ENCODE measurements around the gene BRIX1. TPM values are rescaled to one million over a fixed set of nuclear protein-coding genes. Genes with fewer than 3 reads are reported as not detected.

BRIX1 gene
- polyA plus RNA-seq, 1 experiment: 49.2 TPM

DNA sequence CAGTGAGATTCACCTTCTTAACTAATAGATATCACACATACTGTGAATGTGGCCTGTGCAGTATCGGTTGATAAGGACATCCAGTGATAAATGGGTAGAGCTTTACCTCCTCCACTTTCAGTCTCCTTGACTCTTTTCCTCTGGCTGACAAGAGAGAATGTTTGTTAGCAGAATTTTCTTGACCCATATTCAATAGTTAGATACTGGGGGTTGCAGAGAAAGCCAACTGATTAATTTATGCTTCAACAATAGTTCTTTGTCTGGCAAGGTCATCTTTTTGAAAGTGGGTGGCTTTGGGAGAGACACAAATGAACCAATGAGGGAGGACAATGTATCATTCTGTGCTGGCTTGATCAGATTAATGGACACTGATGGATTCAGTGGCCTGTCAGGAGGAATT is 46.3 kb upstream of the BRIX1 start:
- no peaks in the 10 kb centered on the region for H3K9me3 ChIP-seq (ENCODE audit: control insufficient read depth, insufficient read depth, low read length)
- no peak for DNase-seq (ENCODE audit: low read depth, low spot score)
- no peak for TF ChIP-seq CTCF (IDR thresholded peaks at IDR 0.05; ENCODE audit: low read depth, low read length)
- ChIA-PET CTCF (interaction anchor here (2.0 kb wide), 1 partner anchor 30 kb away, joined by 8 read pairs; no protein-coding TSS in a partner anchor), POLR2A (no interaction called here)
- H3K4me3 ChIP-seq (ENCODE audit: low read depth, low read length): no peak overlapping the region
- H3K27me3 ChIP-seq (ENCODE audit: control insufficient read depth, insufficient read depth, low read length): peaks cover 3% of the 10 kb centered on the region
- H3K27ac ChIP-seq (ENCODE audit: low read depth, low read length): no peak overlapping the region

DNA sequence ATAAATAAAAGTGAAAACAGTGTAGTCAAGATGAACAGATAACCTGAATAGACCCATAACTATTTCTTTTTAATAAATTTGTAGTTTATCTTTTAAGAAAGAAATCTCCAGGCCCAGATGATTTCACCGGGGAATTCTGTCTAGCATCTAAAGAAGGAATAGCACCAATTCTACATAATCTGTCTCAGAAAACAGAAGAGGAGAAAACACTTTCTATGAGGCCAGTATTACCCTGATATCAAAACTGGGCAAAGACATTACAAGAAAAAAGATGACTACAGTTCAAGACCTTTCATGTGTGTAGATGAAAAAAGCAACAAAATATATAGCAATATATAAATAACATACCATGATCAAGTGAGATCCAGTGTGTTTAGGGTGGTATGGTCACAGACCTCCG is 45.1 kb upstream of the BRIX1 start:
- ChIA-PET CTCF (interaction anchor here (1.1 kb wide), 1 partner anchor 347 kb away, joined by 3 read pairs; no protein-coding TSS in a partner anchor), POLR2A (no interaction called here)
- H3K27ac ChIP-seq (ENCODE audit: low read depth, low read length): no peak overlapping the region
- no peak for DNase-seq (ENCODE audit: low read depth, low spot score)
- TF ChIP-seq CTCF (IDR thresholded peaks at IDR 0.05; ENCODE audit: low read depth, low read length): no peak
- no peaks in the 10 kb centered on the region for H3K9me3 ChIP-seq (ENCODE audit: control insufficient read depth, insufficient read depth, low read length)
- no peak overlapping the region for H3K4me3 ChIP-seq (ENCODE audit: low read depth, low read length)
- H3K27me3 ChIP-seq (ENCODE audit: control insufficient read depth, insufficient read depth, low read length): peaks cover 3% of the 10 kb centered on the region

- Histone ChIP-seq H3K9me3 (ENCODE audit: control insufficient read depth, insufficient read depth, low read length) (no peaks in the 10 kb centered on the region), H3K27ac (ENCODE audit: low read depth, low read length) (no peak overlapping the region), H3K4me3 (ENCODE audit: low read depth, low read length) (no peak overlapping the region), H3K27me3 (ENCODE audit: control insufficient read depth, insufficient read depth, low read length) (no peaks in the 10 kb centered on the region)
- CTCF ChIA-PET: interaction anchor here (1.0 kb wide), 1 partner anchor 30 kb away, joined by 5 read pairs; no protein-coding TSS in a partner anchor
- DNase-seq (ENCODE audit: low read depth, low spot score): no peak
- no peak for TF ChIP-seq CTCF (IDR thresholded peaks at IDR 0.05; ENCODE audit: low read depth, low read length)
- POLR2A ChIA-PET: no interaction called here
Observed at GRCh38 chr5:34876275-34876674, 39.2 kb upstream of the BRIX1 start.

DNA sequence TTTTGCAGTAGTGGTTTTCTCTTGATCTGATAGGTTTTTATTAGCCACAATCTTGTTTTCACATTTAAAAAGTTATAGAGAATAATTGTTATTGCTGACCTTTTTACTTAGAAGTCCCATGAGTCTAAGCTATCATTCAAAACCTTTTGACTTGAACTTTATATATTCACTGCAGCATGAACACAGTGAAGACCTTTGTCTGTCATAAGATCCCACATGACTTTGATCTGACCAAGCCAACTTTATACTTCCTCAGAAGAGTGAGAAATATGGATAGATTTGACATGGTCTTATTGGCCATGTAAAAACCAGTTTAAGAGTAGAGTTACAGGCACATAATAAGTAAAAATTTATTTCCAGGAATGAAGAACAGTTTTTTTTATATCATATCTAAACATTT is 34.3 kb upstream of the BRIX1 start:
- no peak overlapping the region for H3K27ac ChIP-seq (ENCODE audit: low read depth, low read length)
- no peak for DNase-seq (ENCODE audit: low read depth, low spot score)
- CTCF ChIA-PET: interaction anchor here (2.3 kb wide), 1 partner anchor 17 kb away, joined by 5 read pairs; no protein-coding TSS in a partner anchor
- no peak overlapping the region for H3K4me3 ChIP-seq (ENCODE audit: low read depth, low read length)
- no peaks in the 10 kb centered on the region for H3K9me3 ChIP-seq (ENCODE audit: control insufficient read depth, insufficient read depth, low read length)
- TF ChIP-seq CTCF (IDR thresholded peaks at IDR 0.05; ENCODE audit: low read depth, low read length): no peak
- H3K27me3 ChIP-seq (ENCODE audit: control insufficient read depth, insufficient read depth, low read length): peaks cover 6% of the 10 kb centered on the region
- POLR2A ChIA-PET: no interaction called here

DNA sequence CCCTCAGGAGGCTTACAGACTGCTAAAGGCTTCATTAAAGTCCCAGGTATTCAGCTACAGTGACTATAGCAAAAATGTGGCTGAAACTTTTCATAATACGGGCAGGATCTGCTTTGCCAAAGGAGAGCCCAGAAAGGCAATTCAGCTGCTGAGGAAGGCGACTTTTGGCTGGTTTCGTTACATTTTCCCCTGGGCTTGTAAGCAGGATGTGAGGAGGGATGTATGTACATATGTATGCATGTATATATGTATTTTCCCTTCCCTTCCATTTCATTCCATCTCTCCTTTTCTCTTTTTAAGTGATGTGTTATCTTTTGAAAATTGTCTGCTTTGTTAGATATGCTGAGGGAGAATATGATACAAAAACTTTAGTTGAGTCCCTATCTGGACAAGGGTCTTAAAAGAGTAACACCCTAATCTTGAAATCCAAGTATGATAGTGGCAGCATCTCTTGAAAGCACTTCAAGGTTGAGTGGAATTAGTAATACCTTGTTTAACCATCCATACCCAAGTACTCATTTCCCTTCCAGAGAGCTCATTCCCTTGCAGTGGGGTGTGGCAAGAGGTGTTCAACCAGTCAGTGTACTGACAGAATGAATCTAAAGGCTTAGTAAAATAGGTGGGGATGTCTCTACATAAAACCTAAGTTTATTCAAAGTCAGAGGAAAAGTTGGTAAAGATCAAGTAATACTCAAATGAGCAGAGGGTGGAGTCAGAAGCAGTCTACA is 29.0 kb upstream of the BRIX1 start:
- TF ChIP-seq CTCF (IDR thresholded peaks at IDR 0.05; ENCODE audit: low read depth, low read length): no peak
- H3K9me3 ChIP-seq (ENCODE audit: control insufficient read depth, insufficient read depth, low read length): no peaks in the 10 kb centered on the region
- no peak overlapping the region for H3K27ac ChIP-seq (ENCODE audit: low read depth, low read length)
- DNase-seq (ENCODE audit: low read depth, low spot score): no peak
- peaks cover 6% of the 10 kb centered on the region for H3K27me3 ChIP-seq (ENCODE audit: control insufficient read depth, insufficient read depth, low read length)
- POLR2A ChIA-PET: no interaction called here
- H3K4me3 ChIP-seq (ENCODE audit: low read depth, low read length): no peak overlapping the region
- CTCF ChIA-PET: interaction anchor here (1.1 to 2.0 kb wide), 2 partner anchors 12 to 916 kb away, joined by 4 to 19 read pairs; no protein-coding TSS in a partner anchor
